Transverse colon (tissue), 4 donors: ENCODE data around the gene PCDHA2.
"Not testable (repeated sequence)": the region's sequence is repeated elsewhere in the genome, so short reads cannot be mapped to it uniquely, and the experiment has no call there.

Experiments
- EP300 ChIP-seq: sonication (generic); formaldehyde crosslinking; IDR thresholded peaks from one replicate; pipeline ENCODE4 v1.6.1; 2017; ENCODE audit warnings: antibody characterized with exemption, low read depth
- POLR2A ChIP-seq: fragments of 450-650 bp; IDR thresholded peaks from one replicate; pipeline ENCODE4 v1.6.1; 2016; ENCODE audit warnings: antibody characterized with exemption, mild to moderate bottlenecking, moderate library complexity
- POLR2AphosphoS5 ChIP-seq, 3 donors: sonication (generic); formaldehyde crosslinking; IDR thresholded peaks; one replicate each; pipeline ENCODE4 v1.6.1; 2016; ENCODE audit warnings: antibody characterized with exemption in 3 of 3
- TF ChIP-seq, protein P1 (sequence below), 5 experiments: fragments of 200-600 bp in 3 of 5; fragments of 450-650 bp in 2 of 5; sonication (generic) in 3 of 5; IDR thresholded peaks; 1 replicate in 2 of 5; 2 replicates in 3 of 5; pipeline ENCODE4 v1.5.1; 2016 to 2017; ENCODE audit warnings: antibody characterized with exemption in 5 of 5, inconsistent platforms in 3 of 5, mild to moderate bottlenecking in 2 of 5, moderate library complexity in 1 of 5

DNA sequence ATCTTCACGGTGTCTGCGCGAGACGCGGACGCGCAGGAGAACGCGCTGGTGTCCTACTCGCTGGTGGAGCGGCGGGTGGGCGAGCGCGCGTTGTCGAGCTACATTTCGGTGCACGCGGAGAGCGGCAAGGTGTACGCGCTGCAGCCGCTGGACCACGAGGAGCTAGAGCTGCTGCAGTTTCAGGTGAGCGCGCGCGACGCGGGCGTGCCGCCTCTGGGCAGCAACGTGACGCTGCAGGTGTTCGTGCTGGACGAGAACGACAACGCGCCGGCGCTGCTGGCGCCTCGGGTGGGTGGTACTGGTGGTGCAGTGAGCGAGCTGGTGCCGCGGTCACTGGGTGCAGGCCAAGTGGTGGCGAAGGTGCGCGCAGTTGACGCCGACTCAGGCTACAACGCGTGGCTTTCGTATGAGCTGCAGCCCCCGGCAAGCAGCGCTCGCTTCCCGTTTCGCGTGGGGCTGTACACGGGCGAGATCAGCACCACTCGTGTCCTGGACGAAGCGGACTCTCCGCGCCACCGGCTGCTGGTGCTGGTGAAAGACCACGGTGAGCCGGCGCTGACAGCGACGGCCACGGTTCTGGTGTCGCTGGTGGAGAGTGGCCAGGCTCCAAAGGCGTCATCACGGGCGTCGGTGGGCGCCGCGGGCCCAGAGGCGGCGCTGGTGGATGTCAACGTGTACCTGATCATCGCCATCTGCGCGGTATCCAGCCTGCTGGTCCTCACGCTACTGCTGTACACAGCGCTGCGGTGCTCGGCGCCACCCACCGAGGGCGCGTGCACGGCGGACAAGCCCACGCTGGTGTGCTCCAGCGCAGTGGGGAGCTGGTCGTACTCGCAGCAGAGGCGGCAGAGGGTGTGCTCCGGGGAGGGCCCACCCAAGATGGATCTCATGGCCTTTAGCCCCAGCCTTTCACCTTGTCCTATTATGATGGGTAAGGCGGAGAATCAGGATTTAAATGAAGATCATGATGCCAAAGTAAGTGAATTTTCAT is 35.2 kb downstream of the PCDHA2 start:
- TF ChIP-seq EP300; POLR2AphosphoS5 (IDR thresholded peaks at IDR 0.05); POLR2A: not testable (repeated sequence)
- TF ChIP-seq, protein P1, sequence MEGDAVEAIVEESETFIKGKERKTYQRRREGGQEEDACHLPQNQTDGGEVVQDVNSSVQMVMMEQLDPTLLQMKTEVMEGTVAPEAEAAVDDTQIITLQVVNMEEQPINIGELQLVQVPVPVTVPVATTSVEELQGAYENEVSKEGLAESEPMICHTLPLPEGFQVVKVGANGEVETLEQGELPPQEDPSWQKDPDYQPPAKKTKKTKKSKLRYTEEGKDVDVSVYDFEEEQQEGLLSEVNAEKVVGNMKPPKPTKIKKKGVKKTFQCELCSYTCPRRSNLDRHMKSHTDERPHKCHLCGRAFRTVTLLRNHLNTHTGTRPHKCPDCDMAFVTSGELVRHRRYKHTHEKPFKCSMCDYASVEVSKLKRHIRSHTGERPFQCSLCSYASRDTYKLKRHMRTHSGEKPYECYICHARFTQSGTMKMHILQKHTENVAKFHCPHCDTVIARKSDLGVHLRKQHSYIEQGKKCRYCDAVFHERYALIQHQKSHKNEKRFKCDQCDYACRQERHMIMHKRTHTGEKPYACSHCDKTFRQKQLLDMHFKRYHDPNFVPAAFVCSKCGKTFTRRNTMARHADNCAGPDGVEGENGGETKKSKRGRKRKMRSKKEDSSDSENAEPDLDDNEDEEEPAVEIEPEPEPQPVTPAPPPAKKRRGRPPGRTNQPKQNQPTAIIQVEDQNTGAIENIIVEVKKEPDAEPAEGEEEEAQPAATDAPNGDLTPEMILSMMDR (IDR thresholded peaks at IDR 0.05), result not testable (repeated sequence)
